GM18951 (cell line): ENCODE measurements around the gene LONP1.
A peak's percentile ranks its signal among the peaks of the same experiment; 100 is the strongest.
"Not testable (repeated sequence)": the region's sequence is repeated elsewhere in the genome, so short reads cannot be mapped to it uniquely, and the experiment has no call there.

ENCODE experiments used
- POLR2A ChIP-seq: IDR thresholded peaks from 4 replicates; pipeline ENCODE4 v1.6.1; 2011; ENCODE audit warnings: mild to moderate bottlenecking; ENCODE audit not compliant: insufficient read length, insufficient read depth; ENCODE audit errors: extremely low read depth
- in situ Hi-C: fragments of 300-500 bp; cut with MboI; formaldehyde crosslinking; loops from one replicate; pipeline ENCODE4 v1.12.0; 2022; ENCODE audit warnings: low sequenced_read_pairs, mixed read lengths, inconsistent platforms; ENCODE audit not compliant: unreplicated experiment

The LONP1 gene

DNA sequence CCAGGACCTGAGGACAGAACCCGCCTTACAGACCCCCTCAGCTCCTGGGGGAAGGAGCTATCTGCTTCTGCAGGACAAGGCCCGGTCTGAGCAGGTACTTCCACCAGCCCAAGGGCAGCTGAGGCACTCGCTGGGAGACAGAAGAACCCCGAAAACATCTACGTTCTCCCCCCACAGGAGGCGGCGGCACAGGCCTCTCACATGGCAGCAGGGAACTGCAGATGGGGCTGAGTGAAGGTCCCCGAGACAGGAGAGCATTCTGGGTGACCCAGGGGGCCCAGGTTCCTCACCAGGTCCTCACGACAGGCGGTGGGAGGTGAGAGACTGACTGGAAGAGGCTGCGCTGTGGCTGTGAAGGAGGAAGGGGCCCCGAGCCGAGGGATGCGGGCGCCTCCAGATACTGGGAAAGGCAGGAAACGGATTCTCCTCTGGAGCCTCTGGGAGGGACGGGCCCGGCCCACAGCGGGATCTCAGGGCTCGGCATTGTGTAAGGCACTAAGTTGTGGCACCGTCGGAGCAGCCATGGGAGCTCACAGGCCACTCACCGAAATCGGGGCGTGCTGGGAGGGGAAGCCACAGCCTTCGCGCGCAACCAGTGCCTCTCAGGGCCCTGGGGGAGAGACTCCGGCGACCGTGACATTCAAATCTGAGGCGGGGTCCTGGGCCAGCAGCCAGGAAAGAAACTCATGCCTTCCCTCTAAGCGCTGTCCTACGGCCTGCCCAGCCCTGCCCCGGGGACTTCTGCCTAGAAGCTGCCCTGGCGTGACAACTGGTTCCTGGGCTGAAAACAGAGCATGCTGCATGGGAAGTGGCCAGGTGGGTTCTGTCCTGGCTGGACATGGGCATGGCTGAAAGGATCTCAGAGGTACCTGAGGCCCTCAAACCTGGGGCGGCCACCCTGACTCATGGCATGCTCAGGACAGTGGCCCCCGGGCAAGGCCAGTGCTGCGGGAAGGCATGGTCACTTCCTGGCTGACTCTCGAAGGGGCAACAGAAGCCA, 15.8 kb downstream of the LONP1 start:
- in situ Hi-C loops = no loop called here
- TF ChIP-seq POLR2A = no peak

DNA sequence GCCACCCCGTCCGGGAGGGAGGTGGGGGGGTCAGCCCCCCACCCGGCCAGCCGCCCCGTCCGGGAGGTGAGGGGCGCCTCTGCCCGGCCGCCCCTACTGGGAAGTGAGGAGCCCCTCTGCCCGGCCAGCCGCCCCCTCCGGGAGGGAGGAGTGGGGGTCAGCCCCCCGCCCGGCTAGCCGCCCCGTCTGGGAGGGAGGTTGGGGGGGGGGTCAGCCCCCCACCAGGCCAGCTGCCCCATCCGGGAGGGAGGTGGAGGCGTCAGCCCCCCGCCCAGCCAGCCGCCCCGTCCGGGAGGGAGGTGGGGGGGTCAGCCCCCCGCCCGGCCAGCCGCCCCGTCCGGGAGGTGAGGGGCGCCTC, 17.9 kb downstream of the LONP1 start:
- in situ Hi-C loops = not testable (repeated sequence)

DNA sequence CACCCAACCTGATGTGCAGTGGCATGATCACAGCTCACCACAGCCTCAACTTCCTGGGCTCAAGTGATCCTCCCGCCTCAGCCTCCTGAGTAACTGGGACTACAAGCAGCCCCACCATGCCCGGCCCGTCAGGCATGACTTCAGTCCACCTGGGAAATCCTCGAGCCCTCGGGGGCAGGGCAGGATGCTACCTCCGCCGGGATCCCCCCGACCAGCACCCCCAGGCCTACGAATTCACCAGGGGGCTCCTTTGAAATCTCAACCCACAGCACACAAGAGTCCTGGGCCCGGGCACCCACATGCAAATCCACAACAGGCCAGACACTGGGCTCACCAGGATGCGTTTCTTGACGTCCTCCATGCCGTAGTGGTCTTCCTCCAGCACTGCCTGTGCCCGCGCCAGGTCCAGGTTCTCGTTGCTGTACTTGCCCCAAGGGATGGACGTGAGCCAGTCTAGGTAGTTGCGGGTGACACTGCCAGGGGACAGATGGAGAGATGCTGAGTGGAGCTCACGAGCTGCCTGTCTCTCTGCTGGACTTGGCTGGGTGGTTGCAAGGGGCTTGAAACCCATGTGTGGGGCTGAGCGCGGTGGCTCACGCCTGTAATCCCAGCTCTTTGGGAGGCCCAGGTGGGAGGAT, 19.4 kb downstream of the LONP1 start:
- in situ Hi-C loops = no loop called here
- no peak for TF ChIP-seq POLR2A

DNA sequence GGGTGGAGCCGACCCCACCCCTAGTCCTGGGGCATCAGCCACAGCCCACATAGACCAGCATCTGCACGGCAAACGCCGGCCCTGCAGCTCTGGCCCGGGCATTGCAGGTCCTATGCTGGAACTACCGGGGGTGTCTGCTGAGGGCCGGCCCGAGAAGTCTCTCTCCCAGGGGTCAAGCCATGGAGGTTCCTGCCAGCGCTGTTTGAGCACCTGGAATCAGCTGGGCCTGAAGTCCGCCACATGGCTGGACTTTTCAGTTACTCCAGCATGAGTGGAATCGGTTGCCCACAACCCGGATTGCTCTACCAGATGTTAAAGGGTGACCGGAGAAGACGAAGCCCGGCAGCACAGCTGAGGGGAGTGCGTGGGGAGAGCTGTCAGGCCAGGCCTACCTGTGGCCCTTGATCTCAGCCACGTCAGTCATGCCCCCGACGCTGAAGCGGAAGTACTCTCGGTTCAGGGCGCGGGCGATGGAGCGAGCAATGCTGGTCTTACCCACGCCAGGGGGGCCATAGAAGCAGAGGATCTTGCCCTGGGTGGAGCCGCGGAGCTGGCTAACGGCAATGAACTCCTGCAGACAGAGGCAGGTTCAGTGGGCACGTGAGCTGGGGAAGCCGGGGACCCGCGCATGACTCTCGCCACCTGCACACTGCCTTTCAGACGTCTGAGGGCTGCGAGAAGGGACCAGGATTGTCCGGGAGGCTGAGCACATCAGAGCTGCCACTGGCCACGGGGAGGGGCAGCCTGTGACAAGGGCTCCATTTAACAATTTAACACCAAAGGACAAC, 21.1 kb downstream of the LONP1 start:
- no peak for TF ChIP-seq POLR2A
- in situ Hi-C loops = no loop called here

DNA sequence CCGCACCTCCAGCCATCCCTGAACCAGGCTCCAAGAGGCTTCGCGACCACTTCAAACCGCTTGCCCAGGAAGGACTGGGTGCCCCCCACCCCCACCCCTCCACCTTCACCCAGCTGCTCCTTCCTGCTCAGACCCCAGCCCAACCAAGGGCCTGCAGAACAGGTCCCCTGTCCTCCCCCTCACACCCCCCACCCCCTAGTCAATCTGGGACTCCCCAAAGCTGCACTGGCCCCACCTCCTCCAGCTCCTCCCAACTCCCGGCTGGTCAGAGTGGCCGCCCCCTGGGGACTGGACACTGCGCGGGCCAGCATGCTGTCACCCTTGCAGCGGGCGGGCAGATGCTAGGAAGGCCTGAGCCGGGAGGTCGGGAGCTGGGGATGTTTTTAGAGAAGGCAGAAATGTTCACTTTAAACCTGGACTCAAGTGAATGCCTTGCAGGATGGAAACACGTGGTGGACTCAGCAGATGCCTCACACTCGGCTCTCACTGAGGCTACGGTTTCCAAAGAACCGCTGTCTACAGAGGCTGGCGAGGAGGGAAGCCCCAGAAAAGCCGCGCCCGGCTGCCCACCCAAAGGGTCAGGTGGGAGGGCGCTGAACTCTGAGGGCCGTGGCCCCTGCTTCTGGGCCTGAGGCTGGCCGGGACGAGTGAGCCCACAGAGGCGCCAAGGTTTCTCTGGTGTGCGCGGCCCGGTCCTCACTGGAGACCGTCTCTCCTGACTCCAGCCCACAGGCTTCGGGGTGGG, 21.9 kb downstream of the LONP1 start:
- in situ Hi-C loops = no loop called here
- TF ChIP-seq POLR2A = peak; percentile 16

DNA sequence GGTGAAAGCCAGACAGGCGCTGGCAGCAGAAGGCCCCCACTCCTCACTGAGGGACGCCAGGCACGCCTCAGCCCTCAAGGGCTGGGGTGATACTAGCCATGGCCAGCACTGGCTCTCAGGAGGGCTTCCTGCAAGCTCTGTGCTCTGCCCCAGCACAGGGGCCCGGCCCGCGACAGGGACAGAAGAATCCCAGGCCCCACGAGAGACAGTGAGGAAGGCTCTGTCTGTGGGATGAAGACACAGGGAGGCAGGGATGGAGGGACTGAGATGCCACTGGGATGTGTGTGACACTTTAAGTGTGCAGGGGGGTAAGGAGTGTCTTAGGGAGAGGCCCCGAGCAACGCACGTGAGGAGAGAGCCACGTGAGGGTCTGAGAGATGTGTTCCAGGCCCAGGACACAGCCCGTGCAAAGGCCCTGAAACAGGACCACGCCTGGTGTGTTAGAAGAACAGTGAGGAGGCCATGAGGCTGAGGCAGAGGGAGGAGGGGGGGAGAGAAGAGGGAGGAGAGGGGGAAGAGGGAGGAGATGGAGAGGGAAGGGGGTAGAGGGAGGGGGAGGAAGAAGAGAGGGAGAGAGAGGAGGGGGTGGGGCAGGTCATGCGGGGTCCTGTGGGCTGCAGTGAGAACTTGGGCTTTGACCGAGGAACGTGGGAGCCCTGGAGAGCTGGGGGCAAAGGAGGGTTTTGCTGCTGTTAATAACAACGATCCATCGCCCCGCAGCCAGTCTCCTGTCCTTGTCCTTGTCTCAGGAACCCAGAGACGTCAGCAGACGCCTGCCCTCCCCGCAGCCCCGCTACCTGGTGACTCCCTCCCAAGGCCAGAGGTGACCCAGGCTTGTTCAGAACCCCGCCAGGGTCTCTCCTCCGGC, 22.7 kb downstream of the LONP1 start:
- TF ChIP-seq POLR2A = no peak
- in situ Hi-C loops = no loop called here

DNA sequence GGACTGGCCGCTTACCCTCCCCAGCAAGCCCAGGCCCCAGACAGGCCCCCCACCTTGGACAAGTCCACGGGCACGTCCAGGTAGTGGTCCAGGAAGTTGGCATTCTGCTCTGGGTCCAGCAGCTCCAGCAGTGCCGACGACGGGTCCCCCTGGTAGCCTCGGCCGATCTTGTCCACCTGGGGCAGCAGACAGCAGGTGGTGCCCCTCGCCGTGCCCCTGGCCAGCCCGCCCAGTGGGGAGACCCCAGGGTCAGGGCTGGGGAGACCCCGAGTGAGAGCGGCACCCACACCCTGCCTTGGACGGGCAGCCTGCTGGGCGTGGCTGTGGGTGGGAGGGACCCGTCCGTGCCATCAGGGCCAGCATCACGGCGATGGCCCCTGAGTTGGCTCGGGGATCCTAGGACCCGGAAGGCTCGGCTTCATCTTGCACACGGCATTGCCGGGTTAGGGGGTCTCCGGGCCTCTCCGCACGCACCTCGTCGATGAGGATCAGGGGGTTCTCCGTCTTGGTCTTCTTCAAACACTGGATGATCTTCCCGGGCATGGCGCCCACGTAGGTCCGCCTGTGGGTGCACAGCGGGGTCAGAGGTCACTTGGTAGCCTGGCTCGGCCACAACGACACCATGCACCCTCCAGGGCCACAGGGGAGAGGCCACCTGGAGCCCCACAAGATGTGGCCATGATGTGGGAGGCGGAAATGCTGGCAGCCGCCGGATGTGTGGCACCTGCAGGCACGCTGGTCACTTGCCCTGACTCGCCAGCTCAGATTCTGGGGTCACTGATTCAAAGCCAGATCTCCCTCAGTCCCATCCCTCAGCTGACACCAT, 23.5 kb downstream of the LONP1 start:
- no peak for TF ChIP-seq POLR2A
- in situ Hi-C loops = no loop called here

DNA sequence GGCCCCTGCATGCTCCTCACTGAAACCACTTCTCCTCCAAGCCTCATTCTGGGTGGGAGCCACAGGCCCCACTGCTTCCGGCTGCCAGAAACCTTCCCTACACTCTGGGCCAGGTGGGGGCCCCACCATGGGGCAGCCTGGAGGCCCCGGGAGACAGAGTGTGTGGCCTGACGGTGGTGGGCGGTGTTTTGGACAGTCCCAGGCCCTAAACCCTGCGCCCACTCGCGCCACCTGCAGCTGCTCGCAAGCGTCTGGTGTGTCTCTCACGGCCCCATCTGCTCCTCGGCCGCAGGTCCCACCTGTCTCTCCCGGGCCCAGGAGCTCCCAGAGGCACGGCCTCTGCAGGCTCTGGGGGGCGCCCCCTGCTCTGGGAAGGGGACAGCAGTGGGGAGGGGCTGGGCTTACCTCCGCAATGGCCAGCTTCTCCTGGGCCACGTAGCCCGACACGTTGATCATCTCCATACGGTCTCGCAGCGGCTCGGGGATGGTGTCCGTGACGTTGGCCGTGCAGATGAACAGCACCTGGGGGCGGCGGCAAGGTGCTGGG, 24.2 kb downstream of the LONP1 start:
- in situ Hi-C loops = no loop called here
- TF ChIP-seq POLR2A = peak; percentile 8

DNA sequence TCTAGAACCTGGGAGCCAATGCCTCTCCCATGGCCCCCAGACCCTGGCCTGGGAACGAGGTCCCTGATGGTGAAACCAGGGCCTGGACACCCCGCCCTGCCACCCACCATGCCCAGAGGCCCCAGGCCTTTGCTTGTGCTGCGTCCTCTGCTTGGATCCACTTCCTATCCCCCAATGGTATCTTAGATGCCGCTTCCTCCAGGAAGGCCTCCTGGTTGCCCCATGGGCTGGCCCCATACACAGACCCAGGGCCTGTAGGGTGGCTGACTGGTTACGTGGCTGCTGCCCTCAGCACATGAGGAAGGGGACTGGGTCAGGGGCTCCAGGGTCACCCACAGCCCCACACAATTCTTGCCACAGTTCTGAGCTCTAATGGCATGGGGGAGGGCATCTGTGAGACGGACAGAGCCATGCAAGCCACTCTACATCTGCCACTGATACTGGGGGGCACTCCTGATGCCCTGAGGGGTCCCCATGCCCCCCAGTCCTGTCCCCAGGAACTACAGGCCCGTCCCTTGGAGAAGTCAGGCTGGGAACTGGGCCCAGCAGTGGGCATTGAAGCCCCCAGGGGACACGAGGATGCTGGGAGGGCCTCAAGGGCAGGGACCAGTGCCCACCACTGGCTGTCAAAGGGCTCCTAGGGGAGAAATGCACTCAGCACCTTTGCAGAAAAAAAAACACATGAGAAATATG, 24.8 kb downstream of the LONP1 start:
- in situ Hi-C loops = no loop called here
- peak; percentile 7 for TF ChIP-seq POLR2A

DNA sequence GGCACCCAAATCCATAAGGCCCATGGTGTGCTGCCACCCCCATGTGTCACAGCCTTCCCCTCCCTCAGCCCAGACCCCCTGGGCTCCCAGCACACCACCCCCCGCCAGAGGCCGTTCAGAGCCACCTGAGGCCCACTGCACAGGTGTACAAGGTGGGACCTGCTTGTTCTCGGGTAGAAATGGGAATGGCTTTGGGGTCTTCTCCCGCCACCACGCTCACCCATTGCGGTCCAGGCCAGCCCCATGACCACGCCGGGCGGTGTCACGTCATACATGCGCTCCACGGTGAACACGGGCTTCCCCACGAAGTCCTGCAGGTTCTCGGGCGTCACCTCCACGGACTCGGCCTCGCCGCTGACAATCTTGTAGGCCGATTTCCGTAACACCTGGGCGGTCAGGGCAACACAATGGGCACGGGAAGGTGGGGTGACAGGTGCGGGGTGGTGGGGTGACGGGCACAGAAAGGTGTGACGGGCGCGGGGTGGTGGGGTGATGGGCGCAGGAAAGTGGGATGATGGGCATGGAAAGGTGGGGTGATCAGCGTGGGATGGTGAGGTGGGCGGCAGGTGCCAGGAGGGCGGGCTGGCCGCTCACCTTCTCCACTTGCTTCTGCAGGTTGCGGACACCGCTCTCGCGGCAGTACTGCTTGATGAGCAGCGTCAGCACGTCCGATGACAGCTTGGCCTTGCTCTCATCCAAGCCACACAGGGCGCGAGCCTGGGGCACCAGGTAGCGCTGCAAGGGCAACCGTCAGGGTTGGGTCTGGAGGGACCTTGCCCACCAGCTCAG, 25.6 kb downstream of the LONP1 start:
- TF ChIP-seq POLR2A = no peak
- in situ Hi-C loops = no loop called here
